Transverse colon (tissue), 3 donors: ENCODE measurements around the gene PFN3.

Source experiments
- CTCF ChIP-seq, 5 experiments: fragments of 200-600 bp in 3 of 5; fragments of 450-650 bp in 2 of 5; sonication (generic) in 3 of 5; IDR thresholded peaks; 1 replicate in 2 of 5; 2 replicates in 3 of 5; pipeline ENCODE4 v1.5.1; 2016 to 2017; ENCODE audit warnings: antibody characterized with exemption in 5 of 5, inconsistent platforms in 3 of 5, mild to moderate bottlenecking in 2 of 5, moderate library complexity in 1 of 5
- POLR2A ChIP-seq: fragments of 450-650 bp; IDR thresholded peaks from one replicate; pipeline ENCODE4 v1.6.1; 2016; ENCODE audit warnings: antibody characterized with exemption, mild to moderate bottlenecking, moderate library complexity

GRCh38 chr5:177430140-177430951, 29.9 kb upstream of the PFN3 start:
- no peak for TF ChIP-seq CTCF (IDR thresholded peaks at IDR 0.05)
- TF ChIP-seq POLR2A = no peak
